WTC11 (cell line): Measurements from ENCODE around the gene CTAGE6. TPM values are rescaled to one million over a fixed set of nuclear protein-coding genes. Genes with fewer than 3 reads are reported as not detected.
"Not testable (repeated sequence)": the region's sequence is repeated elsewhere in the genome, so short reads cannot be mapped to it uniquely, and the experiment has no call there.

Source experiments
- ATAC-seq: fragments of 200-7000 bp; cut with Tn5 transposase; 2 replicates; pipeline ENCODE4 v1.10.0; 2021; ENCODE audit warnings: mild to moderate bottlenecking, moderate library complexity
- Bru-seq: library from RNA; stranded (reverse); fragments of 400-500 nt; gene quantifications from one replicate; lab custom pipeline; 2021; lab: Mats Ljungman, UMichigan
- CTCF ChIA-PET: fragments of 300-600 bp; sonication (Branson Sonifier 250); formaldehyde crosslinking; loops from one replicate; lab custom pipeline; 2021; ENCODE audit warnings: antibody characterized with exemption; lab: Charles Lee
- POLR2A ChIA-PET: fragments of 350-600 bp; sonication (Branson Sonifier 250); formaldehyde crosslinking; loops from one replicate; lab custom pipeline; 2021; ENCODE audit warnings: antibody characterized with exemption; lab: Charles Lee
- DNase-seq: peaks from one replicate; pipeline ENCODE4 v3.0.0; 2021; ENCODE audit warnings: low spot score
- H3K27ac Mint-ChIP-seq: 2 replicates; pipeline ENCODE4 v1.8.0; 2021; ENCODE audit warnings: mixed read lengths
- H3K27me3 Mint-ChIP-seq: 2 replicates; pipeline ENCODE4 v1.8.0; 2021; ENCODE audit warnings: low read depth, mild to moderate bottlenecking, moderate library complexity, mixed read lengths
- H3K36me3 Mint-ChIP-seq: 2 replicates; pipeline ENCODE4 v1.8.0; 2021; ENCODE audit warnings: mixed read lengths
- H3K4me1 Mint-ChIP-seq: 2 replicates; pipeline ENCODE4 v1.8.0; 2022; ENCODE audit warnings: mixed read lengths
- H3K4me3 Mint-ChIP-seq: 2 replicates; pipeline ENCODE4 v1.8.0; 2021; ENCODE audit warnings: mild to moderate bottlenecking, moderate library complexity, mixed read lengths
- H3K9me3 Mint-ChIP-seq: 2 replicates; pipeline ENCODE4 v1.8.0; 2021; ENCODE audit warnings: mixed read lengths
- long read RNA-seq, 3 experiments: library from RNA in 1 of 3; library from capped mRNA in 1 of 3; library from polyadenylated mRNA in 1 of 3; unstranded in 2 of 3; stranded (forward) in 1 of 3; transcript quantifications; one replicate each; pipeline ENCODE4 v2.0.0, GENCODE V29; 2021
- total RNA-seq: library from RNA; stranded (reverse); gene quantifications from 3 replicates; pipeline ENCODE4 v1.2.3, GENCODE V29; 2021

Gene CTAGE6
- total RNA-seq (not detected in 3 replicates), Bru-seq, nascent RNA (percentile 11 among the genes with signal in this experiment)
- long read RNA-seq, experiment 1, result 0 reads
- long read RNA-seq, experiment 2, result 0 reads
- long read RNA-seq, experiment 3, result 0 reads

- H3K36me3 Mint-ChIP-seq, CTCF ChIA-PET, ATAC-seq: not testable (repeated sequence)
Observed at GRCh38 chr7:143757596-143757995, at the start of gene CTAGE6. Gene CTAGE6, minus strand, starts transcription at chr7:143757696. Its CDS starts 38 bp downstream, at chr7:143757658.

GRCh38 chr7:143806664-143807071, 49.2 kb upstream of the CTAGE6 start:
- CTCF ChIA-PET, H3K4me1 Mint-ChIP-seq, DNase-seq, H3K4me3 Mint-ChIP-seq, ATAC-seq, H3K9me3 Mint-ChIP-seq, H3K27me3 Mint-ChIP-seq, H3K36me3 Mint-ChIP-seq, H3K27ac Mint-ChIP-seq, POLR2A ChIA-PET: not testable (repeated sequence)

More at GRCh38 chr7:143757596-143757995, at the start of gene CTAGE6:
- H3K4me1 Mint-ChIP-seq, POLR2A ChIA-PET, H3K9me3 Mint-ChIP-seq, H3K4me3 Mint-ChIP-seq, DNase-seq, H3K27me3 Mint-ChIP-seq, H3K27ac Mint-ChIP-seq: not testable (repeated sequence)

GRCh38 chr7:143797896-143798290, 40.4 kb upstream of the CTAGE6 start:
- H3K36me3 Mint-ChIP-seq, POLR2A ChIA-PET, H3K4me3 Mint-ChIP-seq, H3K27ac Mint-ChIP-seq, H3K4me1 Mint-ChIP-seq, H3K9me3 Mint-ChIP-seq, H3K27me3 Mint-ChIP-seq, DNase-seq, CTCF ChIA-PET: not testable (repeated sequence)
- peak; percentile 65 for ATAC-seq

GRCh38 chr7:143797119-143797895, 39.8 kb upstream of the CTAGE6 start:
- H3K4me3 Mint-ChIP-seq, H3K27me3 Mint-ChIP-seq, H3K9me3 Mint-ChIP-seq, H3K27ac Mint-ChIP-seq, DNase-seq, H3K36me3 Mint-ChIP-seq, POLR2A ChIA-PET, CTCF ChIA-PET, H3K4me1 Mint-ChIP-seq, ATAC-seq: not testable (repeated sequence)

GRCh38 chr7:143795653-143796052, 38.2 kb upstream of the CTAGE6 start:
- H3K9me3 Mint-ChIP-seq, H3K4me1 Mint-ChIP-seq, ATAC-seq, DNase-seq, H3K36me3 Mint-ChIP-seq, H3K27me3 Mint-ChIP-seq, H3K27ac Mint-ChIP-seq, CTCF ChIA-PET, POLR2A ChIA-PET, H3K4me3 Mint-ChIP-seq: not testable (repeated sequence)

- H3K27ac Mint-ChIP-seq, H3K9me3 Mint-ChIP-seq, H3K36me3 Mint-ChIP-seq, ATAC-seq, CTCF ChIA-PET, DNase-seq, H3K4me3 Mint-ChIP-seq, POLR2A ChIA-PET, H3K4me1 Mint-ChIP-seq, H3K27me3 Mint-ChIP-seq: not testable (repeated sequence)
Observed at GRCh38 chr7:143792633-143793032, 35.1 kb upstream of the CTAGE6 start.

GRCh38 chr7:143785415-143786182, 28.1 kb upstream of the CTAGE6 start:
- CTCF ChIA-PET, result not testable (repeated sequence)

GRCh38 chr7:143779591-143779990, 22.1 kb upstream of the CTAGE6 start:
- DNase-seq, H3K4me1 Mint-ChIP-seq, H3K27ac Mint-ChIP-seq, H3K36me3 Mint-ChIP-seq, ATAC-seq, CTCF ChIA-PET, H3K9me3 Mint-ChIP-seq, H3K4me3 Mint-ChIP-seq, H3K27me3 Mint-ChIP-seq, POLR2A ChIA-PET: not testable (repeated sequence)

More at GRCh38 chr7:143785415-143786182, 28.1 kb upstream of the CTAGE6 start:
- H3K4me3 Mint-ChIP-seq, H3K4me1 Mint-ChIP-seq, H3K36me3 Mint-ChIP-seq, H3K27ac Mint-ChIP-seq, ATAC-seq, DNase-seq, H3K9me3 Mint-ChIP-seq, POLR2A ChIA-PET, H3K27me3 Mint-ChIP-seq: not testable (repeated sequence)

- ATAC-seq, result peak; percentile 71
- DNase-seq, result not testable (repeated sequence)
Observed at GRCh38 chr7:143772738-143773468, 15.4 kb upstream of the CTAGE6 start.

GRCh38 chr7:143767531-143767930, 10.0 kb upstream of the CTAGE6 start:
- H3K4me3 Mint-ChIP-seq, H3K27me3 Mint-ChIP-seq, H3K4me1 Mint-ChIP-seq, H3K9me3 Mint-ChIP-seq, H3K27ac Mint-ChIP-seq, ATAC-seq, DNase-seq, POLR2A ChIA-PET, CTCF ChIA-PET, H3K36me3 Mint-ChIP-seq: not testable (repeated sequence)

More at GRCh38 chr7:143772738-143773468, 15.4 kb upstream of the CTAGE6 start:
- POLR2A ChIA-PET, H3K27me3 Mint-ChIP-seq, H3K4me3 Mint-ChIP-seq, H3K4me1 Mint-ChIP-seq, H3K27ac Mint-ChIP-seq, H3K36me3 Mint-ChIP-seq, H3K9me3 Mint-ChIP-seq, CTCF ChIA-PET: not testable (repeated sequence)

GRCh38 chr7:143765678-143766077, 8.2 kb upstream of the CTAGE6 start:
- H3K4me1 Mint-ChIP-seq, H3K36me3 Mint-ChIP-seq, H3K27ac Mint-ChIP-seq, POLR2A ChIA-PET, H3K4me3 Mint-ChIP-seq, H3K27me3 Mint-ChIP-seq, DNase-seq, CTCF ChIA-PET, H3K9me3 Mint-ChIP-seq: not testable (repeated sequence)
- peak; percentile 95 for ATAC-seq
